HepG2 (cell line): ENCODE measurements around the gene LRRC3. TPM values are rescaled to one million over a fixed set of nuclear protein-coding genes. Genes with fewer than 3 reads are reported as not detected.

Source experiments
- ASH2L ChIP-seq: fragments of 300-600, 200-600 bp; sonication (generic); IDR thresholded peaks from 2 replicates; pipeline ENCODE4 v1.7.0; 2017; ENCODE audit warnings: low read depth, mild to moderate bottlenecking, moderate library complexity, mixed read lengths, low read length; ENCODE audit not compliant: insufficient read length
- HNRNPL ChIP-seq: fragments of 200-400 bp; formaldehyde crosslinking; IDR thresholded peaks from 2 replicates; pipeline ENCODE4 v1.6.1; 2017; ENCODE audit warnings: mild to moderate bottlenecking, low read depth, low read length
- KDM3A ChIP-seq: IDR thresholded peaks from 2 replicates; pipeline ENCODE4 v1.6.1; 2018; ENCODE audit warnings: low read depth, missing compliant biosample characterization
- MTA1 ChIP-seq: sonication (generic); formaldehyde crosslinking; IDR thresholded peaks from 2 replicates; pipeline ENCODE4 v1.4.0; 2020; ENCODE audit warnings: missing genetic modification reagents, mild to moderate bottlenecking, borderline replicate concordance
- NFKB2 ChIP-seq: sonication (generic); formaldehyde crosslinking; IDR thresholded peaks from 2 replicates; pipeline ENCODE4 v1.4.0; 2020; ENCODE audit warnings: missing genetic modification reagents, borderline replicate concordance
- NR3C1 ChIP-seq: sonication (generic); formaldehyde crosslinking; IDR thresholded peaks from 2 replicates; pipeline ENCODE4 v1.4.0; 2020; ENCODE audit warnings: missing genetic modification reagents
- REPIN1 ChIP-seq: sonication (generic); formaldehyde crosslinking; IDR thresholded peaks from 2 replicates; pipeline ENCODE4 v1.8.0; 2022; ENCODE audit warnings: missing genetic modification reagents, low read depth, mild to moderate bottlenecking, borderline replicate concordance
- ZFY ChIP-seq: sonication (generic); formaldehyde crosslinking; IDR thresholded peaks from 2 replicates; pipeline ENCODE4 v1.4.0; 2020; ENCODE audit warnings: missing genetic modification reagents
- ZKSCAN1 ChIP-seq: fragments of 150-350 bp; IDR thresholded peaks from 2 replicates; pipeline ENCODE4 v1.6.1; 2014; ENCODE audit warnings: low read length
- ZNF138 ChIP-seq: sonication (generic); formaldehyde crosslinking; IDR thresholded peaks from 2 replicates; pipeline ENCODE4 v1.5.0; 2020; ENCODE audit warnings: mild to moderate bottlenecking, low read depth, missing genetic modification reagents
- ZNF230 ChIP-seq: sonication (generic); formaldehyde crosslinking; IDR thresholded peaks from 2 replicates; pipeline ENCODE4 v1.4.0; 2020; ENCODE audit warnings: mild to moderate bottlenecking, missing genetic modification reagents
- ZNF274 ChIP-seq: sonication (generic); formaldehyde crosslinking; IDR thresholded peaks from 2 replicates; pipeline ENCODE4 v1.5.1; 2020; ENCODE audit warnings: mild to moderate bottlenecking, missing genetic modification reagents
- ZNF550 ChIP-seq: sonication (generic); formaldehyde crosslinking; IDR thresholded peaks from 2 replicates; pipeline ENCODE4 v1.4.0; 2020; ENCODE audit warnings: mild to moderate bottlenecking, missing genetic modification reagents, borderline replicate concordance
- ZNF629 ChIP-seq: sonication (generic); formaldehyde crosslinking; conservative IDR thresholded peaks from 2 replicates; pipeline ENCODE4 v1.5.0; 2020; ENCODE audit warnings: missing genetic modification reagents
- polyA plus RNA-seq, 8 experiments: library from polyadenylated mRNA; depleted of rRNA in 3 of 8; stranded (reverse) in 7 of 8; unstranded in 1 of 8; fragments of >200 nt; fragmentation: Illumina TruSeq in 4 of 8; extraction: Trizol in 4 of 8; gene quantifications; 2 replicates each; pipeline versions ENCODE4 v1.2.1 to v1.2.3, GENCODE V29; 2011 to 2016; ENCODE audit warnings: low read depth in 4 of 8, missing spikeins in 1 of 8, mixed read lengths in 1 of 8; ENCODE audit not compliant: insufficient read depth in 1 of 8
- total RNA-seq, 5 experiments: library from RNA; depleted of rRNA; stranded (reverse); fragments of >200 nt; fragmentation: Illumina TruSeq; extraction: Trizol; gene quantifications; 2 replicates each; pipeline ENCODE4 v1.2.3, GENCODE V29; 2016; ENCODE audit warnings: low read depth in 1 of 5
- TF ChIP-seq, protein P1 (sequence below): sonication (generic); formaldehyde crosslinking; IDR thresholded peaks from 2 replicates; pipeline ENCODE4 v1.9.0; 2022; ENCODE audit warnings: missing genetic modification reagents, mild to moderate bottlenecking, borderline replicate concordance
- TF ChIP-seq, protein P2 (sequence below): sonication (generic); formaldehyde crosslinking; IDR thresholded peaks from 2 replicates; pipeline ENCODE4 v1.9.0; 2021; ENCODE audit warnings: missing genetic modification reagents, borderline replicate concordance
- TF ChIP-seq, protein P3 (sequence below): sonication (generic); formaldehyde crosslinking; IDR thresholded peaks from 2 replicates; pipeline ENCODE4 v1.8.1; 2023; ENCODE audit warnings: mild to moderate bottlenecking, moderate library complexity, missing genetic modification reagents

The LRRC3 gene
- total and polyA plus RNA-seq, 2 of the 13 experiments (the other 11 are each of a cell fraction or from before 2014, with no cell fraction given), result 4.8 to 16.5 TPM

DNA sequence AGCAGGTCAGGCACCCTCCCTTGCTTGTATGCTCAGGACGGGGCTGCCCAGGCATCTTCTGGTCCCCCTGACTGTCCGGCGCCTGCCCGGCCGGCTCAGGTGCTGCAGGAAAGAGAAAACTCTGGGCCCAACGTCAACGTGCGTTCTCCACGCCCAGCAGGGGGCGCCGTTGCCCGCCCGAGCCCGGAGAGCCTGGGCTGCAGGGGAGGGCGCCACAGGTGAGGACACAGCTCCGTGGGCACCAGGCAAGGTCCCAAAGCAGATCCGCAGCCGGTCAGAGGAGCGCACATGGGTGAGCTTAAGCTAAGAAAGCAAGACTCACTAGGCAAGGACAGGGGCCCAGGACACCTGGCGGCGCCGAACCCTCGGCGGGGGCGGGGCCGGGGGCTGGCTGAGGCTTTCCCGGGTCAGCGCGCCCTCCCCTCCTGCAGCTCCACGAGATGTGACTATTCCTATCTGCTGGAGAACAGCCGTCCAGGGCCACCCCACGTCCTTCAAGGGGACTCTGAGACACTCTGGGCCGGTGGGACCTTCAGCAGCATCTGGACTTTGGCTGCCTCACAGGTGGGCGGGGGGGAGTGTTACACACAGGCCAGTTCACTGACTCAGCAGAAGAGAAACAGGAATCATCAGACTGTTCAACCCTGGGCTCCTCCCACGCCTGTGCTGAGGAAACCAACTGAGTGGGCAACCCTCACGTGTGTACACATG is 55.4 kb downstream of the LRRC3 start (continued):
- TF ChIP-seq, protein P1, sequence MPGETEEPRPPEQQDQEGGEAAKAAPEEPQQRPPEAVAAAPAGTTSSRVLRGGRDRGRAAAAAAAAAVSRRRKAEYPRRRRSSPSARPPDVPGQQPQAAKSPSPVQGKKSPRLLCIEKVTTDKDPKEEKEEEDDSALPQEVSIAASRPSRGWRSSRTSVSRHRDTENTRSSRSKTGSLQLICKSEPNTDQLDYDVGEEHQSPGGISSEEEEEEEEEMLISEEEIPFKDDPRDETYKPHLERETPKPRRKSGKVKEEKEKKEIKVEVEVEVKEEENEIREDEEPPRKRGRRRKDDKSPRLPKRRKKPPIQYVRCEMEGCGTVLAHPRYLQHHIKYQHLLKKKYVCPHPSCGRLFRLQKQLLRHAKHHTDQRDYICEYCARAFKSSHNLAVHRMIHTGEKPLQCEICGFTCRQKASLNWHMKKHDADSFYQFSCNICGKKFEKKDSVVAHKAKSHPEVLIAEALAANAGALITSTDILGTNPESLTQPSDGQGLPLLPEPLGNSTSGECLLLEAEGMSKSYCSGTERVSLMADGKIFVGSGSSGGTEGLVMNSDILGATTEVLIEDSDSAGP (CRISPR knock-in tag), result peak; percentile 79
- no peak for TF ChIP-seq ZNF550 (CRISPR knock-in tag)
- TF ChIP-seq ZNF230, result 0 out of 2 replicates have a peak, but pooled peaks have one; percentile 62
- 0 out of 2 replicates have a peak, but pooled peaks have one; percentile 34 for TF ChIP-seq ZNF274 (CRISPR knock-in tag)
- TF ChIP-seq, protein P2, sequence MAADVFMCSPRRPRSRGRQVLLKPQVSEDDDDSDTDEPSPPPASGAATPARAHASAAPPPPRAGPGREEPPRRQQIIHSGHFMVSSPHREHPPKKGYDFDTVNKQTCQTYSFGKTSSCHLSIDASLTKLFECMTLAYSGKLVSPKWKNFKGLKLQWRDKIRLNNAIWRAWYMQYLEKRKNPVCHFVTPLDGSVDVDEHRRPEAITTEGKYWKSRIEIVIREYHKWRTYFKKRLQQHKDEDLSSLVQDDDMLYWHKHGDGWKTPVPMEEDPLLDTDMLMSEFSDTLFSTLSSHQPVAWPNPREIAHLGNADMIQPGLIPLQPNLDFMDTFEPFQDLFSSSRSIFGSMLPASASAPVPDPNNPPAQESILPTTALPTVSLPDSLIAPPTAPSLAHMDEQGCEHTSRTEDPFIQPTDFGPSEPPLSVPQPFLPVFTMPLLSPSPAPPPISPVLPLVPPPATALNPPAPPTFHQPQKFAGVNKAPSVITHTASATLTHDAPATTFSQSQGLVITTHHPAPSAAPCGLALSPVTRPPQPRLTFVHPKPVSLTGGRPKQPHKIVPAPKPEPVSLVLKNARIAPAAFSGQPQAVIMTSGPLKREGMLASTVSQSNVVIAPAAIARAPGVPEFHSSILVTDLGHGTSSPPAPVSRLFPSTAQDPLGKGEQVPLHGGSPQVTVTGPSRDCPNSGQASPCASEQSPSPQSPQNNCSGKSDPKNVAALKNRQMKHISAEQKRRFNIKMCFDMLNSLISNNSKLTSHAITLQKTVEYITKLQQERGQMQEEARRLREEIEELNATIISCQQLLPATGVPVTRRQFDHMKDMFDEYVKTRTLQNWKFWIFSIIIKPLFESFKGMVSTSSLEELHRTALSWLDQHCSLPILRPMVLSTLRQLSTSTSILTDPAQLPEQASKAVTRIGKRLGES, result no peak
- peak; percentile 61; the same call in 1 of the 2 replicates for TF ChIP-seq MTA1
- no peak for TF ChIP-seq NR3C1
- 0 out of 2 replicates have a peak, but pooled peaks have one; percentile 63 for TF ChIP-seq HNRNPL
- TF ChIP-seq, protein P3, sequence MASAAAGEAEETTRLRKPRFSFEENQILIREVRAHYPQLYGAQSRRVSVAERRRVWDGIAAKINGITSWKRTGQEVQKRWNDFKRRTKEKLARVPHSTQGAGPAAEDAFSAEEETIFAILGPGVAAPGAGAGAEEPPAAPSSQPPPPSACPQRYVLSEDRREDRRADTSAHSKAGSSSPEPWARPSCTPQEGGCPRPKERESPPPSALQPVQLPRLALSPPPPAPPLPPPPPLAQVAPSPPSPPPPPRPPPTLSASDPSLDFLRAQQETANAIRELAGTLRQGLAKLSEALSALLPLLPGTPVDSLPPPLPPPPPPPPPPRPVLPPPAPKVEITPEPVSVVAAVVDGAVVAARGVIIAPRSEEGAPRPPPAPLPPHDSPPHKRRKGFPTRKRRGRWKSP (CRISPR knock-in tag), result no peak
- peak; percentile 19 for TF ChIP-seq ASH2L
- TF ChIP-seq ZNF138 (CRISPR knock-in tag), result no peak
- peak; percentile 43; the same call in 1 of the 2 replicates for TF ChIP-seq ZFY (CRISPR knock-in tag)
- TF ChIP-seq REPIN1 (CRISPR knock-in tag), result no peak
- no peak for TF ChIP-seq ZKSCAN1
- no peak for TF ChIP-seq ZNF629 (CRISPR knock-in tag)
- TF ChIP-seq KDM3A (CRISPR knock-in tag), result peak; percentile 78; the same call in 1 of the 2 replicates
- TF ChIP-seq NFKB2 (CRISPR knock-in tag), result peak; percentile 46; the same call in 1 of the 2 replicates
